Cardiac fibroblast (primary cell): ENCODE measurements around the gene KLF2.

ENCODE experiments used
- DNase-seq, 2 donors: peaks; one replicate each; pipeline versions ENCODE4 v3.0.0 to v3.0.0-alpha.2; 2010; ENCODE audit warnings: low read depth in 2 of 2
- H3K4me3 ChIP-seq, 2 donors: replicated peaks in 1 of 2; 1 replicate in 1 of 2; 2 replicates in 1 of 2; pipeline ENCODE4 v1.5.1; 2011; ENCODE audit warnings: low read depth in 2 of 2, low read length in 2 of 2, mild to moderate bottlenecking in 2 of 2, moderate library complexity in 1 of 2
- CTCF ChIP-seq: IDR thresholded peaks from one replicate; pipeline ENCODE4 v1.5.1; 2011; ENCODE audit warnings: low read depth, mild to moderate bottlenecking, low read length, inconsistent platforms

Gene KLF2

DNA sequence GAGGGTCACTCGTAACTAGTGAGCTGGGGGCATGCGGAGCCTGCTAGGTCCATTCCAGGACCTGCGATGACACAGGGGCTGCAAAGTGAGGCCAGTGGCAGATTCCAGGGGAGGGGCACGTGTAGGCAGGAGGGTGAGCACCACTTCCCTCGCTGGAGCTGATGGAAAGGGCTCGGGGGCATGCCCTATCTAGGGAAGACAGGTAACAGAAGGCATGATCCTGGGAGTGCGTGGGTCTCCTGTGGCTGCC is 51.2 kb downstream of the KLF2 start:
- no peak for TF ChIP-seq CTCF
- DNase-seq, result no peak
- H3K4me3 ChIP-seq, result no peak overlapping the region

GRCh38 chr19:16376241-16376640 is 51.6 kb downstream of the KLF2 start:
- H3K4me3 ChIP-seq, result no peak overlapping the region
- TF ChIP-seq CTCF, result no peak
- no peak for DNase-seq

GRCh38 chr19:16376649-16377048 is 52.0 kb downstream of the KLF2 start:
- TF ChIP-seq CTCF, result peak; percentile 41
- no peak for DNase-seq
- H3K4me3 ChIP-seq, result no peak overlapping the region

- DNase-seq, result no peak
- H3K4me3 ChIP-seq, result no peak overlapping the region
- TF ChIP-seq CTCF, result no peak
Measured at GRCh38 chr19:16377521-16377920, 52.9 kb downstream of the KLF2 start.
